Hair follicle dermal papilla cell (primary cell): ENCODE results near the gene BABAM1. TPM values are rescaled to one million over a fixed set of nuclear protein-coding genes. Genes with fewer than 3 reads are reported as not detected.

Experiments
- total RNA-seq: library from RNA; depleted of rRNA; stranded (reverse); fragments of >200 nt; gene quantifications from 2 replicates; pipeline ENCODE4 v1.2.3, GENCODE V29; 2012

BABAM1 gene
- 58.9 and 79.5 TPM in 2 replicates for total RNA-seq

GRCh38 chr19:17266975-17267788, at the start of gene BABAM1:
Gene BABAM1 (plus strand): TSS chr19:17267443. CDS start chr19:17268807, 1,364 bp downstream.

GRCh38 chr19:17226002-17226933, 41.0 kb upstream of the BABAM1 start, which contains the start of gene OCEL1:
Gene OCEL1 (plus strand): TSS chr19:17226226. CDS start chr19:17226248, 22 bp downstream.

GRCh38 chr19:17245535-17245984, 21.7 kb upstream of the BABAM1 start, which contains the start of gene NR2F6:
Gene NR2F6 (minus strand): TSS chr19:17245919. CDS start chr19:17245220, 699 bp downstream.

GRCh38 chr19:17264641-17264979, 2.6 kb upstream of the BABAM1 start, which contains the start of gene USHBP1:
Gene USHBP1 (minus strand): TSS chr19:17264745. CDS start chr19:17264299, 446 bp downstream.

GRCh38 chr19:17281391-17282304, 14.4 kb downstream of the BABAM1 start, which contains the start of gene ANKLE1:
Gene ANKLE1 (plus strand): TSS chr19:17281901. CDS start chr19:17281921, 20 bp downstream.

GRCh38 chr19:17303167-17303939, 36.1 kb downstream of the BABAM1 start, which contains the start of gene ABHD8:
Gene ABHD8 (minus strand): TSS chr19:17303425. CDS start chr19:17301616, 1,809 bp downstream.

GRCh38 chr19:17305517-17306284, 38.5 kb downstream of the BABAM1 start, which contains the start of gene MRPL34:
Gene MRPL34 (plus strand): TSS chr19:17305872. CDS start chr19:17305893, 21 bp downstream.

GRCh38 chr19:17309198-17309964, 42.1 kb downstream of the BABAM1 start, which contains the start of gene DDA1:
Gene DDA1 (plus strand): TSS chr19:17309563. CDS start chr19:17309655, 92 bp downstream.

Other genes starting within 250 kb of the BABAM1 start
- 0.97 and 1.1 TPM in 2 replicates for gene CPAMD8, start 240.6 kb upstream of the BABAM1 start, total RNA-seq
- 1.3 and 1.6 TPM in 2 replicates for gene HAUS8, start 192.0 kb upstream of the BABAM1 start, total RNA-seq
- gene MYO9B, start 191.7 kb upstream of the BABAM1 start, total RNA-seq = 86.1 and 106 TPM in 2 replicates
- 18.2 and 20.9 TPM in 2 replicates for gene USE1, start 52.1 kb upstream of the BABAM1 start, total RNA-seq
- 2.9 and 4.9 TPM in 2 replicates for gene OCEL1, start 41.2 kb upstream of the BABAM1 start, total RNA-seq
- 42.7 and 48.3 TPM in 2 replicates for gene NR2F6, start 21.5 kb upstream of the BABAM1 start, total RNA-seq
- not detected in 2 replicates for gene USHBP1, start 2.7 kb upstream of the BABAM1 start, total RNA-seq
- gene ANKLE1, start 14.5 kb downstream of the BABAM1 start, total RNA-seq = 0.65 TPM in 1 of 2 replicates, not detected in the other
- gene ABHD8, start 36.0 kb downstream of the BABAM1 start, total RNA-seq = 16.7 and 18.2 TPM in 2 replicates
- 34.6 and 38.3 TPM in 2 replicates for gene MRPL34, start 38.4 kb downstream of the BABAM1 start, total RNA-seq
- gene DDA1, start 42.1 kb downstream of the BABAM1 start, total RNA-seq = 10.9 and 21.6 TPM in 2 replicates
- 9.2 and 10.1 TPM in 2 replicates for gene ANO8, start 67.4 kb downstream of the BABAM1 start, total RNA-seq
- 13.6 and 14.9 TPM in 2 replicates for gene GTPBP3, start 70.1 kb downstream of the BABAM1 start, total RNA-seq
- under 0.01 TPM in 1 of 2 replicates, not detected in the other for gene PLVAP, start 109.9 kb downstream of the BABAM1 start, total RNA-seq
- 0.49 TPM in 1 of 2 replicates, not detected in the other for gene CCDC194, start 126.8 kb downstream of the BABAM1 start, total RNA-seq
- gene BST2, start 138.2 kb downstream of the BABAM1 start, total RNA-seq = 15.1 and 31.6 TPM in 2 replicates
- 57.9 and 68.2 TPM in 2 replicates for gene MVB12A, start 152.6 kb downstream of the BABAM1 start, total RNA-seq
- 0.12 TPM in 1 of 2 replicates, not detected in the other for gene TMEM221, start 181.2 kb downstream of the BABAM1 start, total RNA-seq
- not detected in 2 replicates for gene NXNL1, start 193.5 kb downstream of the BABAM1 start, total RNA-seq
- 71.6 and 87.1 TPM in 2 replicates for gene SLC27A1, start 203.1 kb downstream of the BABAM1 start, total RNA-seq
- gene PGLS, start 244.2 kb downstream of the BABAM1 start, total RNA-seq = 72.2 and 74.3 TPM in 2 replicates